Measurements from ENCODE around the gene RAC3. TPM values are rescaled to one million over a fixed set of nuclear protein-coding genes. Genes with fewer than 3 reads are reported as not detected.

RAC3 gene
- total and polyA plus RNA-seq, 2 of the 8 experiments (the other 6 are each of a cell fraction or from before 2014, with no cell fraction given), result 177 to 299 TPM

- Histone ChIP-seq H3K18ac (ENCODE audit: extremely low read depth, low read length) (no peak overlapping the region), H2BK12ac (ENCODE audit: low read depth, low read length) (no peak overlapping the region), H3K23me2 (ENCODE audit: low read depth, low read length) (no peaks in the 10 kb centered on the region), H3K79me2 (ENCODE audit: control insufficient read depth in 1 of 2, insufficient read depth in 2 of 2, low read length in 2 of 2) (no peaks in the 10 kb centered on the region), H3K56ac (replicated peaks; ENCODE audit: insufficient read length, low read depth, low read length) (no peak overlapping the region), H3K4me1 (replicated peaks in 1 of 4; ENCODE audit: control insufficient read depth in 3 of 4, insufficient read depth in 4 of 4, low read length in 3 of 4) (peaks cover 0 to 27% (median 24%) of the 10 kb centered on the region in 4 experiments; a peak in 6 of 7 replicates), H3K27me3 (replicated peaks in 1 of 4; ENCODE audit: control insufficient read depth in 3 of 4, extremely low read depth in 1 of 4, insufficient read depth in 3 of 4, low read length in 3 of 4) (no peaks in the 10 kb centered on the region), H3K14ac (ENCODE audit: insufficient read length) (no peak overlapping the region), H3K79me1 (ENCODE audit: low read depth, low read length) (peaks cover 5% of the 10 kb centered on the region), H3K9me3 (ENCODE audit: insufficient read depth in 2 of 2, low read depth in 1 of 2, low read length in 1 of 2) (no peaks in the 10 kb centered on the region), H2BK15ac (ENCODE audit: low read length) (no peak overlapping the region), H2BK5ac (ENCODE audit: low read depth, low read length) (no peak overlapping the region), H4K5ac (ENCODE audit: insufficient read length, low read depth, low read length) (no peak overlapping the region), H2BK120ac (replicated peaks; ENCODE audit: low read depth, low read length) (no peak overlapping the region), H3K9ac (replicated peaks in 1 of 4; ENCODE audit: extremely low read depth in 1 of 4, low read depth in 3 of 4, low read length in 3 of 4) (no peak overlapping the region), H4K20me1 (replicated peaks in 1 of 2; ENCODE audit: control insufficient read depth in 1 of 2, insufficient read depth in 2 of 2, low read length in 2 of 2) (peaks cover 0 to 12% of the 10 kb centered on the region in 2 experiments), H3K36me3 (ENCODE audit: control insufficient read depth in 2 of 4, insufficient read depth in 4 of 4, low read length in 3 of 4) (no peaks in the 10 kb centered on the region), H4K8ac (ENCODE audit: extremely low read depth, insufficient read depth, low read length) (peak overlapping the region; percentile 64; the same call in 1 of the 2 replicates), H3K4ac (replicated peaks; ENCODE audit: insufficient read length, low read depth, low read length) (no peak overlapping the region), H2BK20ac (ENCODE audit: low read length) (no peak overlapping the region), H3K4me3 (ENCODE audit: extremely low read depth in 1 of 4, insufficient read depth in 2 of 4, low read depth in 3 of 4, low read length in 4 of 4) (no peak overlapping the region), H3K4me2 (ENCODE audit: insufficient read depth in 1 of 2, low read depth in 2 of 2, low read length in 2 of 2) (no peak overlapping the region), H3K27ac (ENCODE audit: low read depth, low read length) (no peak overlapping the region), H2AFZ (ENCODE audit: low read length) (no peak overlapping the region), H4K91ac (replicated peaks; ENCODE audit: insufficient read length, low read length) (no peak overlapping the region), H3K23ac (ENCODE audit: insufficient read length) (no peak overlapping the region), H2AK5ac (ENCODE audit: low read depth, low read length) (no peak overlapping the region)
- FAIRE-seq (no peak), DNase-seq (ENCODE audit: low read depth in 1 of 2, low spot score in 2 of 2) (no peak)
- CTCF ChIA-PET (ENCODE audit: partially characterized antibody), result interaction anchor here (0.8 to 3.2 kb wide), 20 partner anchors 8 to 331 kb away, joined by 3 to 20 read pairs (median 5); partner anchors contain the start of genes LRRC45, MAFG and NOTUM
- POLR2A ChIA-PET (ENCODE audit: partially characterized antibody), result interaction anchor here (1.0 to 1.8 kb wide), 6 partner anchors 16 to 76 kb away, joined by 3 to 7 read pairs (median 4); no protein-coding TSS in a partner anchor
- WGBS, 2 experiments (ENCODE audit: extremely low coverage in 1 of 2, insufficient coverage in 1 of 2, insufficient read length in 1 of 2, insufficient replicate concordance in 2 of 2, low coverage in 1 of 2, low lambda C conversion rate in 2 of 2, missing lambda C conversion rate in 1 of 2), result 91% methylated on average over 14 of the region's 28 CpGs; no CpG with 5 or more reads in 1 of the 2 experiments
- no peak for TF ChIP-seq JUND (IDR thresholded peaks at IDR 0.05; ENCODE audit: low read length)
- TF ChIP-seq CEBPB (IDR thresholded peaks at IDR 0.05; ENCODE audit: low read depth, low read length), result no peak
These were observed 35.2 kb upstream of the RAC3 start for GRCh38 chr17:81996232-81996756.

All from H1 (cell line).